IPS-20b (cell line): Measurements from ENCODE around the gene POC1A.

Experiments
- H3K27ac ChIP-seq: one replicate; pipeline ENCODE4 v1.5.1; 2013; ENCODE audit warnings: low read length
- H3K27me3 ChIP-seq: 2 replicates; pipeline ENCODE4 v1.6.1; 2013; ENCODE audit warnings: mild to moderate bottlenecking, low read length, inconsistent platforms; ENCODE audit not compliant: insufficient read depth
- H3K36me3 ChIP-seq: 2 replicates; pipeline ENCODE4 v1.6.1; 2013; ENCODE audit warnings: low read depth, mild to moderate bottlenecking, inconsistent platforms, low read length, moderate library complexity; ENCODE audit not compliant: insufficient read depth
- H3K4me1 ChIP-seq: 2 replicates; pipeline ENCODE4 v1.6.1; 2013; ENCODE audit warnings: mild to moderate bottlenecking, control low read depth, inconsistent platforms, low read length, moderate library complexity; ENCODE audit not compliant: insufficient read depth
- H3K4me3 ChIP-seq: 2 replicates; pipeline ENCODE4 v1.5.1; 2013; ENCODE audit warnings: mild to moderate bottlenecking, low read length, inconsistent platforms
- H3K9ac ChIP-seq: 2 replicates; pipeline ENCODE4 v1.6.1; 2013; ENCODE audit warnings: low read depth, mild to moderate bottlenecking, inconsistent platforms, low read length, moderate library complexity
- H3K9me3 ChIP-seq: 2 replicates; pipeline ENCODE4 v1.6.1; 2013; ENCODE audit warnings: mild to moderate bottlenecking, low read depth, low read length, inconsistent platforms; ENCODE audit not compliant: insufficient read depth

Gene POC1A

DNA sequence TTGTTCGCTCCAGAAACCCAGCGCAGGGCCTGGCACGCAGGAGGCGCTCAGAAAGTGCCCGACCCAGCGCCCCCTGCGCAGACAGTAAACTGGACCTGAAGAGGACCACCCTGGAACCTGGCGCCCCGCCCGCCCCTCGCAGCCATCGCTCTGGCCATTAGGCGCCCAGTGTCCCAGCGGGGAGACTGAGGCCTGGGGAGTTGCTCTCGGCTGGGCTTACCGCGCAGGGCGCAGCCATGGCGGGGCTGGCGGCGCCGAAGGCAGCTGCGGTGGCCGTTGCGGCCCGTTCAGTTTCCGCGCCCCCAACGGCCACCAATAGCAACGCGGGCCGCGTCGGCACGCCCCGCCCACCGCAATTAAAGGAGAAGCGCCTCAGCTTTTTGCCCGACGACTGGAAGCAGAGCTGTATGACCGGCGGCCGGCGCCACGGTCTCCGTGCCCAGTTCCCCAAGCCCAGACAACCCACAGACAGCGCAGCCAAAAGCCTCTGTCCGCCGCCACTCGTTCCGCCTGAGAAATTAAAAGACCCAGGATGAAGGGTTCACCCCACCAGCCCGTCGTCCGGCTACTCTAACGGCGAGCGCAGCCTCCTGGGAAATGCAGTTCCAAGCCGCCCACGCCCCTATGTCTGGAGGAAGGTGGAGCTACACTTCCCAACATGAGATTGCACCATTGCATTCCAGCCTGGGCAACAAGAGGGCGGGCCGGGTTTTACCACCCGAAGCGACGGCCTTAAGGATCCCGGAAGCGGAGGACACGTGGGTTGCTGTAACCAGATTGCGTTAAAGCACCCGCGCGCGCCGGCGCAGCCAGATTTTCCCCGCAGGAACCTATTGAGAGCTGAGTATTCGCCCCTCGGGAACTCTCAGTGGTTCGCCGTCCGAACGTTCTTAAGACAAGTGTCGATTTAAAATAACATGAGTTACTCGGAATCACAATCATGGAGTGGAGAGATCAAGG lies at the start of gene POC1A:
POC1A (minus strand) TSS at position 289 of the 960 bp plus-strand sequence; CDS start at position 238, 51 bp downstream.
- peak within 1 kb of the TSS; percentile 8 for H3K27ac ChIP-seq
- peak within 1 kb of the TSS; percentile 89 for H3K9ac ChIP-seq
- no peaks in the 10 kb centered on the region for H3K27me3 ChIP-seq
- peak within 1 kb of the TSS; percentile 90 for H3K4me3 ChIP-seq
- H3K4me1 ChIP-seq, result peaks cover 11% of the 10 kb centered on the region
- H3K36me3 ChIP-seq, result peaks cover 11% of the 10 kb centered on the region; the same call in 1 of the 2 replicates
- H3K9me3 ChIP-seq, result no peaks in the 10 kb centered on the region

DNA sequence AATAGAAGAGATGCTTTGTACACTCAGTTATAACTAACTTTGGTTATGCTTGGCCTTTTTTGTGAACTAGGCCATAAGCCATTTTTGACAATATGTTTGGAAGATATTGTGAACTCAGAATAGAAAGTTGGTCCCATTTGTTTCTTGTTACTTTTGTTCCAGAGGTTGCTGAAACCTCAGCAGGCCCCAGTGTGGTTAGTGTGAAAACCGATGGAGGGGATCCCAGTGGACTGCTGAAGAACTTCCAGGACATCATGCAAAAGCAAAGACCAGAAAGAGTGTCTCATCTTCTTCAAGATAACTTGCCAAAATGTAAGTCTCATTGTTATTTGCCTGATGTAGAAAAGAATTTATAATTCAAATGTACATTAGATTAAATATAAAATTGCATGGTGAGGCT lies 49.5 kb upstream of the POC1A start:
- no peak overlapping the region for H3K9ac ChIP-seq
- H3K9me3 ChIP-seq, result no peaks in the 10 kb centered on the region
- H3K27me3 ChIP-seq, result no peaks in the 10 kb centered on the region
- no peak overlapping the region for H3K27ac ChIP-seq
- no peak overlapping the region for H3K4me3 ChIP-seq
- peaks cover 93% of the 10 kb centered on the region for H3K36me3 ChIP-seq
- peaks cover 3% of the 10 kb centered on the region; the same call in 1 of the 2 replicates for H3K4me1 ChIP-seq

DNA sequence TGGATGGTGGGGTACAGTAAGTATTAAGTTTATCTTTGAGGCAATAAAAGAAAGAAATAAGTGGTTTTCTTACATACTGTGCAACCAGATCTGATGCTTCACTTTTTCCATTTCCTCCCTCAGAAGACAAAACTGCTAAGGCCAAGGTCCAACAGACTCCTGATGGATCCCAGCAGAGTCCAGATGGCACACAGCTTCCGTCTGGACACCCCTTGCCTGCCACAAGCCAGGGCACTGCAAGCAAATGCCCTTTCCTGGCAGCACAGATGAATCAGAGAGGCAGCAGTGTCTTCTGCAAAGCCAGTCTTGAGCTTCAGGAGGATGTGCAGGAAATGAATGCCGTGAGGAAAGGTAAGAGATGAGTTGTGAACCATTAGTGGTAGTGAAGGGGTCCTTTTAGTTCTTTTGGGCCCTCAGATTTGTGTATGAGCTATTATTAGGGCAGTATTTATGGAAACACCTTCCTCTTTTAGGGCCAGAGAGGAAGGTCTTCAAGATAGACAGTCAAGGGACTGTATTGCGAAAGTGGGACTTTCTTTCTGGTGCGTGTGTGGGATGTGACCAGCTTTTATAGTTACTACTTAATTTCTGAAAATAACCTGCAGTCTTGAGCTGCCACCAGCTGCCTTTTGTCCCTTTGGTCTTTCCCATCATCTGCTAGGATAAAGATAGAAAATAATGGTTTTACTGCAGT lies 48.3 kb upstream of the POC1A start:
- Histone ChIP-seq H3K9ac (no peak overlapping the region), H3K36me3 (peaks cover 81% of the 10 kb centered on the region), H3K4me3 (no peak overlapping the region), H3K4me1 (peaks cover 6% of the 10 kb centered on the region; the same call in 1 of the 2 replicates), H3K27ac (no peak overlapping the region), H3K27me3 (no peaks in the 10 kb centered on the region), H3K9me3 (no peaks in the 10 kb centered on the region)

DNA sequence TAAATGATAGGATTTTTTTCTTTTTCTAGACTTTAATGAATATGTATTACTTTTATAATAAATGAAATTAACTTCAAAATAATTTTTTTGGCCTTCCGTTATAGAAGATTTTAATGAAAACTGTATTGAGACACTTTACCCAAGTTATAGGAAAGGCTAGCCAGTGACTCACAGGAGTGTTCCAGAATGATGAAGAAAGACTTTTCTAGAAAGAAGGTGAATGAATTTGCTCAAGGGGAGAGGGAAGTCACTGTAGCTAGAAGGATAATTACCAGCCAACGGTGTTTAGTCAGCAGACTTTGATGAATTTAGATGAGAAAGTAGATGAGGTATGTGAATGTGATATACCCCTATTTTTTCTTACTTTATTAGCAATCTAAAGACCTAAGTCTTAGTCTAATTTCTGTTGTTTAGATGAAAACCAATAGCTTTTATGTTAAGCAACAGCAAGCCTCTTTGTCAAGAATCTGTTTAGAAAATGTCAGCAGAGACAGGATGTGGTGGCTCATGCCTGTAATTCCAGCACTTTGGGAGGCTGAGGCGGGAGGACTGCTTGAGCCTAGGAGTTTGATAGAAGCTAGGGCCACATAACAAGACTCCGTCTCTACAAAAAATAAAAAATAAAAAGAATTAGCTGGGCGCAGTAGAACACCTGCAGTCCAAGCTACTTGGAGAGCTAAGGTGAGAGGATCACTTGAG lies 46.9 kb upstream of the POC1A start:
- H3K9me3 ChIP-seq, result no peaks in the 10 kb centered on the region
- H3K4me3 ChIP-seq, result no peak overlapping the region
- no peaks in the 10 kb centered on the region for H3K27me3 ChIP-seq
- peaks cover 8% of the 10 kb centered on the region; the same call in 1 of the 2 replicates for H3K4me1 ChIP-seq
- no peak overlapping the region for H3K27ac ChIP-seq
- H3K9ac ChIP-seq, result no peak overlapping the region
- H3K36me3 ChIP-seq, result peaks cover 70% of the 10 kb centered on the region

DNA sequence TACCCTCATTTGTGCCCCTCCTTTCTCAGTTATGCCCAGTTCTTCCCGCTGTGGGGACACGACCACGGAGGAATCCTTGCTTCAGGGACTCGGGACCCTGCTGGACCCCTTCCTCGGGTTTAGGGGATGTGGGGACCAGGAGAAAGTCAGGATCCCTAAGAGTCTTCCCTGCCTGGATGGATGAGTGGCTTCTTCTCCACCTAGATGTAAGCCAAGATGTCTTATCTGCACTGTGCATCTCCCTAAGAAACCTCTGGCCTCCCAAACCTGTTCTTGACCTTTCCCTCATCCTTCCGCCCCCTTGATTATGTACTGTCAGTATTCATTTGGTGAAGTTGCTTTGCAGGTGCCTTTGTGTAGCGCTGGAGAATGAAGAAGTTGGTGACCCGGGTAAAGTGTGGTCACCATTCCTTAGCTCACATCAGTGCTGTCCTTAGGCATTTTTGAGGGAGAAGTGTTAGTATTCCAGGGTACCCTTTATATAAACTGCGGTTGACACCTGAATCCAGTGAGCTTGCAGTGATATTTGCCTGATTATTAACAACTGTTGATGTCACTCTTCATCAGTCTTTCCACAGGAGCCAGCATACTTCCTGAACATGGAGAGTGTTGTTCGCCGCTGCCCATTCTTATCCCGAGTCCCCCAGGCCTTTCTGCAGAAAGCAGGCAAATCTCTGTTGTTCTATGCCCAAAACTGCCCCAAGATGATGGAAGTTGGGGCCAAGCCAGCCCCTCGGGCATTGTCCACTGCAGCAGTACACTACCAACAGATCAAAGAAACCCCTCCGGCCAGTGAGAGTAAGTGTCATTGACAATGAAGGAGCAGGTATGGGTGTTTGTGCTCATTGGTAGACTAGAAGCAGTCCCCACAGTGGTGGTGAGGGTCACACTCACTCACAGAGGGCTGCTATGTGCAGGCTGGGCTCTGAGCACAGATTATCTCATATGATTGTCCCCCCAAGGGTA lies 44.7 kb upstream of the POC1A start:
- H3K9me3 ChIP-seq, result no peaks in the 10 kb centered on the region
- H3K9ac ChIP-seq, result peak overlapping the region; percentile 92

DNA sequence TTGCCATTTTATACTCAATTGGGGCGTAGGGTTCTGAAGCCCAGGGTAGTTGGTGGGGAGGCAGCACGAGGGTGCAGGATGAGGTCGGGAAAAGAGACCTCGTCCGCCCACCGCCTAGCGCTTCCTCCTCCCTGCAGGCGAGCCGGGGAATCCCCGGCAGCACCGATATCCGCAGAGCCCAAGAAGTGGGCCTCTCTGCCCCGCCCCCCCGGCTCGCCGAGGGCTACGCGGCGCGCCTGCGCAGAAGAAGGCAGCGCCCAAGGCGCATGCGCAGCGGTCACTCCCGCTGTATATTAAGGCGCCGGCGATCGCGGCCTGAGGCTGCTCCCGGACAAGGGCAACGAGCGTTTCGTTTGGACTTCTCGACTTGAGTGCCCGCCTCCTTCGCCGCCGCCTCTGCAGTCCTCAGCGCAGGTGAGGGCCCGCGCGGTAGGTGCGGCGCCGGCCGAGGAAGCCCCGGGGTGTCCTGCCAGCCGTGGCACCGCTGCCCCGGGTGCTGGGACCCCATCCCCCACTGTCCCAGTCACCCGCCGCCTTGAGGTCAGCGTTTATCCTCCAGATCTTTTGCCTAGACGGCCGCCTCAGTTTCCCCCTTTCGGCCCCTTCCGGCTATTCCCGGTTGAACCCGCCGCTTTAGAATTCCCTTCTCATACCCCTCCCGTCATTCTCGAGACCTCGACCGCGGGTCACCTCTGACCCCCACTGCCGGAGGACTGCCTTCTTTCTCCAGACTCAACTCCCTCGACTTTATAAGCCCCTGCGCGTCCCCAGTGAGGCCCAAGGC lies 43.8 kb upstream of the POC1A start, which contains the start of gene ALAS1:
ALAS1 (plus strand) TSS at position 319 of the 784 bp plus-strand sequence. CDS start 1,082 bp downstream, outside the sequence.
- Histone ChIP-seq H3K9ac (peak within 1 kb of the TSS; percentile 92), H3K4me1 (peaks cover 8% of the 10 kb centered on the region; the same call in 1 of the 2 replicates), H3K27ac (peak within 1 kb of the TSS; percentile 41), H3K27me3 (no peaks in the 10 kb centered on the region), H3K36me3 (peaks cover 39% of the 10 kb centered on the region), H3K4me3 (peak within 1 kb of the TSS; percentile 98), H3K9me3 (no peaks in the 10 kb centered on the region)

More for the DNA sequence above, 44.7 kb upstream of the POC1A start:
- Histone ChIP-seq H3K36me3 (peaks cover 48% of the 10 kb centered on the region), H3K27ac (no peak overlapping the region), H3K4me1 (peaks cover 8% of the 10 kb centered on the region; the same call in 1 of the 2 replicates), H3K4me3 (peak overlapping the region; percentile 98), H3K27me3 (no peaks in the 10 kb centered on the region)

DNA sequence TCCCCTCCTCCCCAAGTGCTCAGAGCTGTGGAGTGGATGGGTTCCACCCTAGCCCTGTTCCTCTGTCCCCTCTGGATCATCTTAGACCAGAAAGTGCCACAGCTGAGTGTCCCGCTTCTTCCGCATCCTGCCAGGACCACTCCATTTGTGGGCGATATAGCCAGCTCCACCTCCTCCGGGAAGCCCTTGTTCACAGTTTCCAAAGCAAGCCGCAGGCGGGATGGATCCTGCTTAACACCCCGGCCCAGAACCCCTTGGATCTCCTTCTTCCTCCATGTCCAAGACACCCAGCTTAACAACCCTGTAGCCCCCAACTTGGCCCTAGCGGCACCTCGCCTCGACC lies 43.2 kb upstream of the POC1A start:
- Histone ChIP-seq H3K9me3 (no peaks in the 10 kb centered on the region), H3K4me3 (peak overlapping the region; percentile 98), H3K27me3 (no peaks in the 10 kb centered on the region), H3K4me1 (peaks cover 8% of the 10 kb centered on the region; the same call in 1 of the 2 replicates), H3K27ac (peak overlapping the region; percentile 41), H3K36me3 (peaks cover 33% of the 10 kb centered on the region), H3K9ac (peak overlapping the region; percentile 69; the same call in 1 of the 2 replicates)

DNA sequence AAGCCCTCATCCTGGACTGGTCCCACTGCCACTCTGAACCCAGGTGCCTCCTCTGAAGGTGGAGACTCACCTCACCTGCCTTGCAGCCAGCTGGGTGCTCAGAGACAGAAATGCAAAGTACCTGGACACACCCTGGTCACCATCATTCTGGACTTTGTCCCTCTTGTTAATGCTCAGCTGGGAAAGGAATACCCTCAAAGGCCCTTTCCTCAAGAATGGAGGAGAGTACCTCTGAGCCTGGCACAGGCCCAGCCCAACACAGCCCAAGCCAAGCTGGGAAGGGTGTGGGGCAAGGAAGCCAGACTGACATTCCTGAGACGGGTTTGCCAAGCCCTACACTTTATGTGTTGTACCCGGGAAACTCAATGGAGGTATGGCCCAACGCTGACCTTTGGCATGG lies 42.8 kb upstream of the POC1A start:
- H3K9me3 ChIP-seq, result no peaks in the 10 kb centered on the region
- H3K27ac ChIP-seq, result no peak overlapping the region
- peaks cover 8% of the 10 kb centered on the region; the same call in 1 of the 2 replicates for H3K4me1 ChIP-seq
- H3K9ac ChIP-seq, result no peak overlapping the region
- H3K27me3 ChIP-seq, result no peaks in the 10 kb centered on the region
- H3K36me3 ChIP-seq, result peaks cover 28% of the 10 kb centered on the region
- H3K4me3 ChIP-seq, result no peak overlapping the region

DNA sequence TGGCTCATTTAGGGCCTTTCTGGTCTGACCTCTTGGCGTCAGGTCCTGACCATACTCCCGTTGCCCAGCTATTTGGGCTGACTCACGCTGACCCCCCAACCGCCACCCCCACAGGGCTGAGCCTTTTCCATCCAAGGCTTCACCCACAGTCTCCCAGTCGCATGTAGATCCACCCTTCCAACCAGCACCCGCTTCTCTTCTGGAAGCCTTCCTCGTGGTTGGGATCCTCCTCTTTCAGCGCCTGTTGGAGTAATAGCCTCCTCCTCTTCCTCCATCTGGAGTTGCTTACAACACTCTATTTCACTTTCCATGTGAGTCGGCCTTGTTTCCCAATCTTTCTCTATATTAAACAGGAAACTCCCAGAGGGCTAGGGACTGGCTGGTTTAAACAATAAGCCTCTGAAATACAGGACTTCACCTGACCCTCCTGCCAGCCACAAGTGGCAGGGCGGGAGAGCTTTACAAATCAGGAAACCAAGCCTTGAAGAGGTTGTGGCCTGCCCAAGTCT lies 41.7 kb upstream of the POC1A start:
- Histone ChIP-seq H3K4me3 (no peak overlapping the region), H3K36me3 (peaks cover 17% of the 10 kb centered on the region), H3K9ac (no peak overlapping the region), H3K4me1 (peaks cover 8% of the 10 kb centered on the region; the same call in 1 of the 2 replicates), H3K9me3 (no peaks in the 10 kb centered on the region), H3K27ac (no peak overlapping the region), H3K27me3 (no peaks in the 10 kb centered on the region)

DNA sequence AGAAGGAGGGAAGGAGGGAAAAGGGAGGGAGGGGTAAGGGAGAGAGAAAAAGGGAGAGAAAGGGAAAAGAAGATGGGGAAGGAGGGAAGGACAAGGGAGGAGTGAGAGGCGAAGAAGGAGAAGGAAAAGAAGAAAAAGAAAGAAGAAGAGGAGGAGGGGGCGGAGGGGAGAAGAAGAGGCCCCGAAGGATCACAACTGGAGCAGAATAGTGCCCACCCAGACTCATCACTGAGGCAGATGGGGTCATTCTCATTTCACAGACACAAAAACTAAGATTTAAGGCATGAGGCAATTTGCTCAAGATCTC lies 41.0 kb upstream of the POC1A start:
- Histone ChIP-seq H3K9ac (no peak overlapping the region), H3K4me3 (no peak overlapping the region), H3K36me3 (peaks cover 11% of the 10 kb centered on the region), H3K27me3 (no peaks in the 10 kb centered on the region), H3K4me1 (peaks cover 8% of the 10 kb centered on the region; the same call in 1 of the 2 replicates), H3K27ac (no peak overlapping the region), H3K9me3 (no peaks in the 10 kb centered on the region)
